Right atrium auricular region (tissue), 2 donors: ENCODE data around the gene FST. TPM values are rescaled to one million over a fixed set of nuclear protein-coding genes. Genes with fewer than 3 reads are reported as not detected.
A peak's percentile ranks its signal among the peaks of the same experiment; 100 is the strongest.

Experiments
- DNase-seq: peaks from one replicate; pipeline ENCODE4 v3.0.0-alpha.2; 2019; ENCODE audit warnings: low spot score
- H3K27ac ChIP-seq, 2 donors: fragments of 200-600 bp; sonication (generic); 1 replicate in 1 of 2; 2 replicates in 1 of 2; pipeline ENCODE4 v1.5.1; 2016 to 2019
- H3K27me3 ChIP-seq, 2 donors: fragments of 200-600 bp; sonication (generic); one replicate each; pipeline versions ENCODE4 v1.5.1 to v1.6.0; 2017 to 2019
- H3K36me3 ChIP-seq: fragments of 200-600 bp; sonication (generic); one replicate; pipeline ENCODE4 v1.5.1; 2016
- H3K4me1 ChIP-seq, 2 donors: fragments of 200-600 bp; sonication (generic); one replicate each; pipeline versions ENCODE4 v1.5.1 to v1.6.0; 2017 to 2019
- H3K4me3 ChIP-seq, 2 donors: fragments of 200-600 bp; sonication (generic); 1 replicate in 1 of 2; 2 replicates in 1 of 2; pipeline ENCODE4 v1.5.1; 2017 to 2019; ENCODE audit warnings: mild to moderate bottlenecking in 1 of 2, moderate library complexity in 1 of 2
- H3K9me3 ChIP-seq, 2 donors: fragments of 200-600 bp; sonication (generic); one replicate each; pipeline ENCODE4 v1.5.1; 2019
- CTCF ChIP-seq, 2 donors: fragments of 200-600 bp; sonication (generic); IDR thresholded peaks; one replicate each; pipeline ENCODE4 v1.5.1; 2019; ENCODE audit warnings: antibody characterized with exemption in 2 of 2
- total RNA-seq, 2 donors: library from RNA; depleted of rRNA; stranded (reverse); fragments of >200 nt; gene quantifications; one replicate each; pipeline ENCODE4 v1.1.0, GENCODE V29; 2016

Gene FST
- total RNA-seq: 1 to 10 TPM in 1 of 2 donors, under 1 TPM in 1; 0.70 to 1.5 TPM

GRCh38 chr5:53480416-53481158 lies at the start of gene FST:
Gene FST, plus strand, starts transcription at chr5:53480629. Its CDS starts 163 bp downstream, at chr5:53480792.
- Histone ChIP-seq H3K4me3 (peak within 1 kb of the TSS; percentile 48 to 66), H3K36me3 (no peaks in the 10 kb centered on the region), H3K9me3 (no peaks in the 10 kb centered on the region), H3K27ac (peak within 1 kb of the TSS; percentile 63 to 75), H3K27me3 (no peaks in the 10 kb centered on the region), H3K4me1 (peaks cover 0 to 21% of the 10 kb centered on the region in 2 donors)
- DNase-seq: no peak
- TF ChIP-seq CTCF (IDR thresholded peaks at IDR 0.05): no peak

- Histone ChIP-seq H3K4me1 (no peaks in the 10 kb centered on the region), H3K27ac (no peak overlapping the region), H3K27me3 (no peaks in the 10 kb centered on the region), H3K9me3 (no peaks in the 10 kb centered on the region), H3K36me3 (no peaks in the 10 kb centered on the region), H3K4me3 (no peak overlapping the region)
- TF ChIP-seq CTCF (IDR thresholded peaks at IDR 0.05): no peak
- DNase-seq: no peak
These were observed 48.8 kb upstream of the FST start for GRCh38 chr5:53431665-53432064.

GRCh38 chr5:53433026-53433425 lies 47.4 kb upstream of the FST start:
- Histone ChIP-seq H3K4me1 (no peaks in the 10 kb centered on the region), H3K27me3 (no peaks in the 10 kb centered on the region), H3K27ac (no peak overlapping the region), H3K36me3 (no peaks in the 10 kb centered on the region), H3K9me3 (no peaks in the 10 kb centered on the region), H3K4me3 (no peak overlapping the region)
- DNase-seq: no peak
- no peak for TF ChIP-seq CTCF (IDR thresholded peaks at IDR 0.05)

- no peak for DNase-seq
- Histone ChIP-seq H3K36me3 (no peaks in the 10 kb centered on the region), H3K27me3 (no peaks in the 10 kb centered on the region), H3K4me1 (no peaks in the 10 kb centered on the region), H3K9me3 (no peaks in the 10 kb centered on the region), H3K4me3 (no peak overlapping the region), H3K27ac (no peak overlapping the region)
- no peak for TF ChIP-seq CTCF (IDR thresholded peaks at IDR 0.05)
These were observed 45.9 kb upstream of the FST start for GRCh38 chr5:53434541-53434940.

GRCh38 chr5:53436480-53437191 lies 43.8 kb upstream of the FST start:
- DNase-seq: no peak
- no peak for TF ChIP-seq CTCF (IDR thresholded peaks at IDR 0.05)
- no peak overlapping the region for H3K27ac ChIP-seq

More at GRCh38 chr5:53436480-53437191, 43.8 kb upstream of the FST start:
- no peaks in the 10 kb centered on the region for H3K36me3 ChIP-seq
- H3K27me3 ChIP-seq: no peaks in the 10 kb centered on the region
- H3K4me1 ChIP-seq: no peaks in the 10 kb centered on the region
- H3K9me3 ChIP-seq: no peaks in the 10 kb centered on the region
- no peak overlapping the region for H3K4me3 ChIP-seq
